ENCODE measurements around the gene TCF4.

DNA sequence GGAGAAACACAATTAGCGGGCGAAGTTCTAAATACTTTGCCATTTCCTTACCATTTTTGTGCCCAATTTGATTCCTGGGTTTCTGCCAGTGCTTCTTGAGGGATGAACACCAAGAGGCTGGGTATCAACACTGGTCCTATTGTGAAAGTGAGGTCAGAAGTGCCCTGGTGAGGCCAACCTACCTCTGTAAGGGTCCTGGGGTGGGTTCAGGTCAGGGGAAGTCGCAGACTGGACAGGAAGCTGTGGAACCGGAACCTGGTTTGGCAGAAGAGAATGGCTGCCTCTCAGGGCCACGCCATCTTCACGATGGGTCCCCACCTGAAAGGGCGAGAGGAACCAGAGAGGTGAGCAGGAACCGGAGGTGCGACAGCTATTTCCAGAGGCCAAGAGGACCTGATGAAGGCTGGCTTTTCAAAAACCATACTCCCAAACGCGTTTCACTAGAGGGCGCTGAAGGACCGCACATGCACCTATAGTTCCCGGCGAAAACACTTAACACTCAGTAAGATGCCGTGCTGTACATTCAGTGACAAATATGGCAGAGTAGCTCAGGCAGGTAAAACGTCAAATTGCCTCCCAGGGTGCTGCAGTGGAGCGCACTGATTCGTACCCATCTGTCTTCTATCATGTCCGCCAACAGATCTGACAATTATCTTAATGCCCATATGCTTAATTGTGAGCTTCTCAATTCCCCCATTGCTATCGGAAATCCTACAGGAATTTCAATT is 353.5 kb downstream of the TCF4 start:
- peak; percentile 92 for TF ChIP-seq CTCF (IDR thresholded peaks at IDR 0.05; ENCODE audit: low read depth, low read length, poor library complexity, severe bottlenecking)
- TF ChIP-seq EZH2phosphoT487 (IDR thresholded peaks at IDR 0.05; ENCODE audit: borderline replicate concordance, low read length) = no peak

Measured in DOHH2 (cell line).